Measurements from ENCODE around the gene INPP5B.
"Not testable (repeated sequence)": the region's sequence is repeated elsewhere in the genome, so short reads cannot be mapped to it uniquely, and the experiment has no call there.

Gene INPP5B

GRCh38 chr1:37948166-37948565, 1.3 kb upstream of the INPP5B start:
- DNase-seq (ENCODE audit: low read depth): no peak

GRCh38 chr1:37947364-37947763, 511 bp upstream of the INPP5B start:
- DNase-seq (ENCODE audit: low read depth): no peak

- no peak for DNase-seq (ENCODE audit: low read depth)
These were observed 830 bp downstream of the INPP5B start for GRCh38 chr1:37945743-37946702.

GRCh38 chr1:37945251-37945650, 1.6 kb downstream of the INPP5B start:
- no peak for DNase-seq (ENCODE audit: low read depth)

- no peak for DNase-seq (ENCODE audit: low read depth)
These were observed 2.0 kb downstream of the INPP5B start for GRCh38 chr1:37944816-37945215.

- no peak for DNase-seq (ENCODE audit: low read depth)
These were observed 2.6 kb downstream of the INPP5B start for GRCh38 chr1:37944086-37944763.

- no peak for DNase-seq (ENCODE audit: low read depth)
These were observed 6.4 kb downstream of the INPP5B start for GRCh38 chr1:37940299-37940947.

- not testable (repeated sequence) for DNase-seq (ENCODE audit: low read depth)
These were observed 10.1 kb downstream of the INPP5B start for GRCh38 chr1:37936760-37937159.

- DNase-seq (ENCODE audit: low read depth): no peak
These were observed 14.1 kb downstream of the INPP5B start for GRCh38 chr1:37932759-37933158.

GRCh38 chr1:37931361-37932158, 15.3 kb downstream of the INPP5B start:
- peak; percentile 97 for DNase-seq (ENCODE audit: low read depth)

- no peak for DNase-seq (ENCODE audit: low read depth)
These were observed 15.8 kb downstream of the INPP5B start for GRCh38 chr1:37931102-37931360.

- no peak for DNase-seq (ENCODE audit: low read depth)
These were observed 16.4 kb downstream of the INPP5B start for GRCh38 chr1:37930246-37931101.

GRCh38 chr1:37926038-37926924, 20.6 kb downstream of the INPP5B start:
- no peak for DNase-seq (ENCODE audit: low read depth)

GRCh38 chr1:37925316-37925715, 21.5 kb downstream of the INPP5B start:
- DNase-seq (ENCODE audit: low read depth): no peak

- no peak for DNase-seq (ENCODE audit: low read depth)
These were observed 23.3 kb downstream of the INPP5B start for GRCh38 chr1:37923551-37923889.

- no peak for DNase-seq (ENCODE audit: low read depth)
These were observed 23.9 kb downstream of the INPP5B start for GRCh38 chr1:37922767-37923550.

- no peak for DNase-seq (ENCODE audit: low read depth)
These were observed 27.6 kb downstream of the INPP5B start for GRCh38 chr1:37919277-37919676.

GRCh38 chr1:37915476-37916093, 31.3 kb downstream of the INPP5B start:
- no peak for DNase-seq (ENCODE audit: low read depth)
